OCI-M2 (cell line): Measurements from ENCODE around the gene CCDC6.
"Not testable (repeated sequence)": the region's sequence is repeated elsewhere in the genome, so short reads cannot be mapped to it uniquely, and the experiment has no call there.

ENCODE experiments used
- DNase-seq: peaks from one replicate; lab custom pipeline; 2025; ENCODE audit not compliant: unreplicated experiment; lab: John Stamatoyannopoulos, UW

CCDC6 gene

DNA sequence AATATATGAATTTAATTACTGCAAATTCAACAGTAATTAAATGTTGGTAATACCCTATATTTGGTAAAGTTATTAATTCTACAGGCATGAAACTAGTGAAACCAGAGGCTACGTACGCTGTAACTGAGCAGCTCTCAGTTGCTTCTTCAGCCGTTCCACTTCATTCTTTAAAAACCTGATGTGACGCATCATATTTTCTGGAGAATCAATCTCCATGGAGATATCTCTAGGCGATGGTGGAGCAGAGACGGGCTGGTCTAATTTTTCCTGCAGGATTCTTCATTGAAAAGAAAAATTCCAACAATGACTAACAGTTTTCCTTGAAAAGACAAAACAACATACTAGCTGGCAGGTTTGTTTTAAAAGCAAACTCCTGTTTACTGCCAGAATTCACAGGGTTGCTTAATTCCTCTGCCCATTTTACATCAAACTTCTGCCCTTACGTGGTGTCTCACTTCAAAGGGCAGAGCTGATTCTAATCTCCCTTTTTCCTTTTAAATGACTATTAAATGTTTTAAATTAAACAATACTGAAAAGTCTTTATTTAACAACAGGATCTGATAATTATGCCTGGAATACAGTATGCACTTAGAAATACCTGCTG is 93.7 kb downstream of the CCDC6 start:
- no peak for DNase-seq

DNA sequence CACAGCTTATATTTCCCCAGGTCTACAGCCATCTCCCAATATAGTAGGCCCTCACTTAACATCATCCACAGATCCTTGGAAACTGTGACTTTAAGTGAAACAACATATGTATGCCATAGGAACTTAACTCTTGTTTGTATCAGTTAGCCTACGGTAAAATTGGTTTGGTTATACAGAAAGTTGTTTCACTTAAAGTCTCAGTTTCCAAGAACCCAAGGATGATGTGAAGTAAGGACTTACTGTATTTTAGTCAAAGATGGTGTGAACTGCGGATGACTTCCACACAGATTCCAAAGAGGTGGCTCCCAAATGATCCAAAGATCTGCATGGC is 96.7 kb downstream of the CCDC6 start:
- no peak for DNase-seq

DNA sequence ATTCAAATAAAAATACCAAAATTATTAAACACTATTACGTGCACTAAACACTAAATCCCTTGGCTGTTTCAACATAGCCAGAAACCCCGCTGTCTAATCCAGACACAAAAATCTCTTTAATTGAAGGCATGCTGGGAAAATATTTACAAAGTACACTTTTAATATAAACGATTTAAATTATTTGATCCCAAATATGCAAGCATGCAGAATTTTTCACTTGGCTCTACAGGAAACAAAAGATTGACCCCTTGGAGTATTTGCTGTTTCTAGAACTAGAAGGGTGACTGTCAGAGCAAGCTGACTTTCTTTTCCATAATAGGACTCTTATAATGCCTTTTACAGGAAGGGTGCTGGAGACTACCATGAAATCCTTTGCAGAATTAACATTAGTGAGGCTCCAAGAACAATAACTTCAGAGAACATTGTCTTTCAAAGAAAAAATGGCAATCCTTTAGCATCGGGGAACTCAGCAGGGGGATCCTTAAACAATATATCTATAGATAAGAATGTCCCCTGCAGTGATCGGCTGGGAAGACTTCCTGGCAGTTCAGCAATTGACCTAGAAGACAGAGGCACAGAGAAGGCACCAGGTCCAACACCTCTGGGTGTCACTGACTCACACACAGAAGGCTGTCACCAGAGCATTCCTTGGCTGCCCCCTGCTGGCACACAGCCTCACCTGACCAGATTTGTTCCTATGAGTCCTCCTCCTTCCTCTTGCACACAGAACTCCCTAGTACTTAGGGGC is 97.3 kb downstream of the CCDC6 start:
- DNase-seq: no peak

DNA sequence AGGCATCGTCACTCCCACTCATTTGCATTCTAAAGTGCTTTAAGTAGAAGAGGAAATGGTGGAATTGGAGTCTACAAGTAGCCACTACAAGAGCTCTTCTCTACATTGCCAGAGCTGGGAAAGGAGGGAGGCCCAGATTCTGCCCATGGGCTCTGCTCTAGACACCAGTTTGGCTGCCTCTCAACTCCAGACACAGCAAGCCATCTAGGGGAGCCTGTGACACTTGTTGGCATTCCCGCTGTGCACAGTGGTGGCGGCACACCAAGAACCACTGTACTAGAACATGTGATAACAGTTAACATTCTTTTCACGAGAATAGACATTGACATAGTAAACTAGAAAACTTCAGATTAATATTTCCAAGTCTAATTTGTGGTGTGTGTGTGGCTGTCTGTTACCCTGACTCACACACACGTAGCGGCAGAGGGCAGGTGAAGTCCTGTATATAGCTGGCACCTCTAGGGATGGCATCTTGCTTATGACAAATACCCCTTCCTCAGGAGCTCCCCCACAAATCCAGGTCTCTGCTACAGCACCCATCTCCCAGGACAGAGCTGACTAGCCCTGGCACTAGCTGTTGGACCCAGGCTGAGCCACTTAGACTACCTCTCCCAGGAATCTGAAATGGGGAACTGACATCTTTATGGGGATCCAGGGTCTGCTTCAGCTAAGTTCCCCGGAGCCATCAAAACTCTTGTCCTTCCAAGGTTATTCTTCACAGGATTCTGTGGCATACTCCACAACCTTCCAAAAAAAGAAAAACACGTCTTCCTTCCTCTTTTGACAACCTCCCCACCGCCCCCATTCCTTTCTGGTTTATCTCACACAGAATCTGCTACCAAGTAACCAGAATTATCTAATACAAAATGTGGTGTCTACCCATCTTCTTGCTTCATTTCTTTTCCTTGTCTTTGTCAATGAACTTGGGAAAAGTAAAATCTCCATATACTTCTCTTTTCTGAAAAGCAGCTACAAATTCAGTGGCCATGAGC is 98.4 kb downstream of the CCDC6 start:
- DNase-seq: no peak

DNA sequence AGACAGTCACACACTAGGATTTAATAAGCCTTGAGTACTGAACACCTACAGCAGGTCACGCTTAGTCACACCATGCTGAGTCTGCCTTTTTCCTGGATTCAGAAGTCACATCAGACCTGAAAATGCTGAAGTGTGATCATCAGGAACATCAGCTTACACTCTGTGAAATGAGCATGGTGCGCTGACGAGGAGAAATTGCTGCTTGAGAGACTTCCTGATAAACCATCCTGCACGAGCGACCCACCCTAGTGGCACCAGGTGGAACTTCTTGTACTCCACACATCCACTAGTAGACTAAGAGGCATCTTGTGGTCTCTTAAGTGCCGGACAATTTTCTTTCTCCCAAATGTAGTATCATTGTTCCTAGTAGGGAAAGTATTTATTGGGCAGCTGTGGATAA is 101.3 kb downstream of the CCDC6 start:
- DNase-seq: no peak

DNA sequence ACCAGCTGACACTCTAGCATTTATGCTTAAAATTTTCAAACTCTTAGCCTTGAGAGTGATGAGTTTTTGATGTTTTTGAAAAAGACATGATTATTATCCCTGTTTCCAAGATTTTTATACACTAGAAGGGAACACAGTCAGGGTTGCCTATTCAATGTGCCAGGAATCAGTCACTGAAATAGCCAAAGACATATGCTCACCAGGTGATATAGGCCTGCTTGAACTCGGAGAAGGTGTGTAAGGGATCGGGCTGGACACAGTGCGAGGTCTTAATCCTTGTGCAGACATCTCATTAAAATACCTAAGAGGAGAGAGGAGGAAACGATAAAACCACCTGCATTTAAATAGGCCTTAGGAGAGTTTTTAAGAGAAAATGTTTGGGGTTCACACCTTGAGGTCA is 102.1 kb downstream of the CCDC6 start:
- DNase-seq: no peak

DNA sequence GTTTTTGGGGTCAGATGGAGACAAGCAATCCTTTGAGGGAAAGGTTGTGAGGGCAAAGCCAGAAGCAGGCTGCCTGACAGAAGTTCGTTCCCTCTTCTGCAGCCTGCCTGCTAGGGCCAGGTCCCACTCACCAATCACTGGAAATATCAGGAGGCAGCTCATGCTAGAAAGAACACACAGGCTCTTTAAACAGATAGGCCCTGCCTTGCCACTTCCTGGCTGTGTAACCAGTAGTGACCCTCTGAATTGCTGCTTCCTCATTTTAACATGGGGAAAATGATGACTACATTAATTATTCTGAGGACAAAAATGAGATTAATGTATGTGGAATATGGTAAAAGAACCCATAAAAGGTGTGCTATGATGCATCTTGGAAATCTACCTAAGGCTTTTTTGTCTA is 102.6 kb downstream of the CCDC6 start:
- no peak for DNase-seq

DNA sequence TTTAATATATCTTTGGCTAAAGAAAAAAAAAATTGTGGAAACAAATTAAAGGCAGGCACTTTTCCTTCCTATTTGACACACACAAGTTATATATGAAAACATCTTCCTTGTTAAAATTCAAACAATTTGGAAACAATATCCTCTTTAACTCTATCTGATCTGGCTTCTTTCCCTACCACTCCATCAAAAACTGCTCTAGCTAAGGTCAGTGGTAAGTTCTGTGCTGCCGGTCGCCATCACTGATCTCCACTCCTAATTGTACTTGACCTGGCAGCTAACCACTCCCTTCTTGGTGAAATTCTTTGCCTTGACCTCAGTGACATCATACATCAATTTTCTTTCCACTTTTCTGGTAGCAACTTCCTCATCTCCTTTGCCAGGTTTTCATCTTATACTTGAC is 105.2 kb downstream of the CCDC6 start:
- DNase-seq: no peak

DNA sequence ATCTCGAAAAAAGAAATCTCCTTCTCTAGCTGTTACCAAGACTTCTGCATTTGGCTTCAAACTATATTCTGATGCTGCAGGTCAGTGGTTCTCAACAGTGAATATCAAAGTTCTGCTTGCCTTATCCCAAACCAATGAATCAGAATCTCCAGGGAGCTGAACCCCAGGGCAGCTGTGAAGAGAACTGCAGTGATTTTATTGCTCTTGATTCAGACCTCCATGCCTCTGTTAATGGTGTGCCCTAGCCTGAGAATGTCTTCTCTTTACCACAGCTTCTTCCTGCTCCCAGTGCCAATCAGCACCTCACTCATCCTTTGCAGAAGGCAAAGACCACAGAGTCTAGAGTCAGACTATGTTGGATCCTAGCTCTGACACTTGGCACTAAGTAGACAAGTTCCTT is 106.9 kb downstream of the CCDC6 start:
- no peak for DNase-seq

DNA sequence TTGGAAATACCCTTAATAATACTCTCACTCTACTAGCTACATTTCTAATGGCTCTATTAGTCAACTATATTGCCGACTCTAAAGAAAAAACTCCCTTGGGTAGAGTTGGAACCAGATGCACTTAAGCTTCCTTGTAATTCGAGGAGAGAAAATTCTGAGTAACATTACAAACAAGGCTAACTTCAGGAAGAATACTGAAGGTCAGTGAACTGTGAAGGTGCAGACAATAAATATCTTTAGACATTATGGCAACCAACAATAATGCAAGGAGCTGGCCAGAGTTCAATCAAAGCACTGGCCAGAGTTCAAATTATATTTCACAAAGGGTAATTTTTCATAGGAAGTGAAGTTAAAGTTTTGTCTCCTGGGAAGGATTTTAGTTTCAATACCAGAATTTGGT is 112.4 kb downstream of the CCDC6 start:
- no peak for DNase-seq

DNA sequence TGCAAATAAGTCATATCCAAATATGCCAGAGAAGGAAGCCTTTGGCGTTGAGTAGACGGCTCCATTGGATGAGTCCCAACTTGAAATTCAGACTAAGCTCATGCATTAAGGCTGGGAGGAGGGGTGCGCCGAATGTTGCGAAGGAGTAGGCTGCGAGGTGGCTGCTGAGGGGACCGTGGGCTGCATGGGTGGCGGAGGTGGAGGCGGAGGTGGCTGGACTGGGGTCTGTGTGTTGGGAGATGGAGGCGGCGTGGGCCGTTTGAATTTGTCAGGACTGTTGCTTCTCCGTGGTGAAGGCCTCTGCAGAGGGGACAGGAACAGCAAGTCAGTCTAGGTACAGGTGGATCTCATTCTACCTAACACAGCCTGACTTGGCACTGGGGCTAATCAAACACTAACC is 113.5 kb downstream of the CCDC6 start:
- no peak for DNase-seq

DNA sequence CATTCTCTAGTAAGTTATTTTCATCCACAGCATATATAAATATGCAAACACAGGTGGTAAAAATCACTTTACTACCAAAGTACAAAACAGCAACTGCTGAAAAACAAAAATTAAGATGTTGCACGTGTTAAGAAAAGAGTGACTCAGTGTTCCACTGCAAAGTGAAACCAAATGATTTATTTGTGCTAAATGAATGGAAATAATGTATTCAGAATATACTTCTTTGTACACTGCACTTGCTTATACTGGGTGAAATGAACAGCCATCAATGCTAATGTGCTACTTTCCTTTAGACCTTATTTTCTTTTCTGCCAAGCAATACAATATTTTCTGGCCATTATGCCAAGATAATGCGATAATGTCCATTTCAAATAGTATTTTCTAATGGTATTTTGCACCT is 114.8 kb downstream of the CCDC6 start:
- DNase-seq: no peak

DNA sequence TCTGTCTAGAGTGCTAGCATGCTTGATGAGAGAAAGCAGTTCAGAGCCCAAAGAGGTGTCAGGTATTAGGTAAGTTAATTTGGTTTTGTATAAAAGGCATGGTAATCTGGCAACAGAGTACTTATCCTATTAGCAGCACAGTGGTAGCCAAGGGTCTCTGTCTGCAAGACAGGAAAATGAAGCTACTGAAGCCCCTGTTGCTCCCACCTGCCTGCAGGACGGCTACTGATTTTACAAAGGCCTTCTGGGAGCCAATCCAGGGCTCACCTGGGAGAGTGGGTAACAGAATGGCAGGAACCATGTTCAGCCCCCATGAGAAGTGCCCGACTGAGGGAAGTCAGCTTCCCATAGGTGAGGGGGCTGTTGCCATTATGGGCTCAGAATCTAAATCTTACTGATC is 116.3 kb downstream of the CCDC6 start:
- DNase-seq: not testable (repeated sequence)

DNA sequence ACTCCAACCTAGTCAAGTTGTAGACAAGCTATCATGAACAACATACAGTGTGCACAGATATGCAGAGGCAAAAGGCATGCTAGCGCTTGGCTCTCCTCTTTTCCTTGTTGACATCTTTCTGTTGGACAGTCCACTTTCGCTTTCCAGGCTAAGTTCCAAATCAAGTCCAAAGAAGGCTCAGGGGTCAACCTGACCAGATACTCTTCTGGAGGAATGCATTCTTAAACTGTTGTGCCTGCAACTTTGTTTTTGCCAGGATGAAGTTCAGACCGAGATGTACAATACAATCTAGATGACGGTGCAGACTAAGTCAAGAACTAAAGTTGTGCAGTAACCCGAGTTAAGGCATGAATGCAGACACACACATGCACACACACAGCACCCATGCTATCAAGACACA is 117.4 kb downstream of the CCDC6 start:
- DNase-seq: not testable (repeated sequence)

DNA sequence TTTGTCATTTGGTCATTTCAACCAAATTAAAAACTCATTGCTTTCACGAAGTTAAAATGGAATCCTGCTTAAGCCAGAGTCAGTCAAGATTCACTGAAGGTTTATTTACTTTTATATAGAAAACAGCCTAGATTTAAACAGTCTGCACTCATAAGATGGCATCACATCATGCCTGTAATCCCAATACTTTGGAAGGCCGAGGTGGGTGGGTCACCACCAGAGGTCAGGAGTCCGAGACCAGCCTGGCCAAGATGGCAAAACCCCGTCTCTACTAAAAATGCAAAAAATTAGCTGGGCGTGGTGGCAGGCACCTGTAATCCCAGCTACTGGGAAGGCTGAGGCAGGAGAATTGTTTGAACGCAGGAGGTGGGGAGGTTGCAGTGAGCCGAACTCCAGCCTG is 119.3 kb downstream of the CCDC6 start:
- DNase-seq: not testable (repeated sequence)

DNA sequence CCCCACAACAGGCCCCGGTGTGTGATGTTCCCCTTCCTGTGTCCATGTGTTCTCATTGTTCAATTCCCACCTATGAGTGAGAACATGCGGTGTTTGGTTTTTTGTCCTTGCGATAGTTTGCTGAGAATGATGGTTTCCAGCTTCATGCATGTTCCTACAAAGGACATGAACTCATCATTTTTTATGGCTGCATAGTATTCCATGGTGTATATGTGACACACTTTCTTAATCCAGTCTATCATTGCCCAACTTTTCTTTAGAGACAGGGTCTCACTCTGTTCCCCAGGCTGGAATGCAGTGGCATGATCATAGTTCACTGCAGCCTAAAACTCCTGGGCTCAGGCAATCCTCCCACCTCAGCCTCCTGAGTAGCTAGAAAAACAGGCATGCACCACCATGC is 120.9 kb downstream of the CCDC6 start:
- DNase-seq: not testable (repeated sequence)

DNA sequence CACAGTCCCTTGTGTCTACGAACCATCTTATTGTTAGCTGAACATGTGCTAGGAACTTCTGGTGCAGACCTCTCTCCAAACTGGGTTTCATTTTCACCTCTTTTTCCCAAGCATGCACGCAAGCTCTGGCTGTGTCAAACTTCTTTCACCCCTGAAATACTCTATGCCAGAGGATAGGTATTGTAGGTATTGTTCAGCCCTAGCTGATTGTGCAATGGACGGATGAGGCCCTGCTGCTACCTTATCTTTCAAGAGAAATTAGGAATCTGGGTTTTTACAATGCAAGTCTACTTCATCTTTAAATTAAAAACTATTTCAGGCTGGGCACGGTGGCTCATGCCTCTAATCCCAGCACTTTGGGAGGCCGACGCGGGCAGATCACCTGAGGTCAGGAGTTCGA is 124.8 kb downstream of the CCDC6 start:
- no peak for DNase-seq

DNA sequence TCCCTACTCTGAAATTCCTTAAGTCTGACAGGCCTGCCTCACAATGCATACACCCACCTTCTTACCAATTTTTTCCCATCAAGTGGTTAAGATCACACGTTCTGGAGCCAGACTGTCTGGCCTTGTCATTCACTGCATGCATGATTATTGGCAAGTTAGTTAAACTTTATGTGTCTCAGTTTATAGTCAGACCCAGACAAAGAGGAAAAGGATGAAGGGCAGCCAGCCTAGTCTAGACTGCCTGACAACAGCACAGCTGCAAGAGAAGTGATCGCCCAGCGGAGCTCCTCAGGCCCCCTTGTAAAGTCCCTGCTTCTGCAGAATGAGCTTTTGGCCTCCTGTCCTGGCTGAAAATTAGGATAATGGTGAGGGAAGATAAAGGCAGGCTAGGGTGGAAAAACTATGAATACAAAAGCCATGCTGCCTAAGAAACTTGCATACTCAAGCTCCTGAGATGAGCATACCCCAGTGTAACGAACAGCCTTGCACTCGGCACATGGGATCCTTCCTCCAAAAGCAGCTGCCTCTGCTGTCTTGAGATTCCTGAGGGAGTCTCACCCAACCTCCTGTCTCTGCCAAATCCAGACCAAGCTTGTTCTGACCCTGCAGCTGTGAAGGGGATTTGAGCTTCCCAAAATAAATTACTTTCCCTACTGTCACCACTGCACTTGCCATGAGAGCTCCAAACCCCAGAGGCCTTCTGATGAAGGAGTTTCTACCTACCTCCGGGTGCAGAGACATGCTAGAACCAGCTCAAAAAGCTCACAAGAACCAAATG is 126.4 kb downstream of the CCDC6 start:
- DNase-seq: no peak

DNA sequence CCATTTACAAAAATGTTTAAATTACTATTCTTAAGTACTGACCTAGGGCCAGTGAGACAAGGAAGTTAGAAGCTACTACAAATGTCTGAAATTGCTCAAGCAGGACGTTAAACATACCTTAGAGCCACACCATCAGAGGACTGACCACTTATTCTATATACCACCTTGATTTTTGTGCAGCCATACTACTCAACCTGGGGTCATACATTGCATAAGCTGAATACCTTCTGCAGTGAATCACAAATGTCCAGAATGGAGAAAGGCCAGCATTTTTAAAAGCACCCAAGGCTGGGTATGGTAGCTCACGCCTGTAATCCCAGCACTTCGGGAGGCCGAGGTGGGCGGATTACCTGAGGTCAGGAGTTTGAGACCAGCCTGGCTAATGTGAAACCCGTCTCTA is 131.9 kb downstream of the CCDC6 start:
- no peak for DNase-seq

DNA sequence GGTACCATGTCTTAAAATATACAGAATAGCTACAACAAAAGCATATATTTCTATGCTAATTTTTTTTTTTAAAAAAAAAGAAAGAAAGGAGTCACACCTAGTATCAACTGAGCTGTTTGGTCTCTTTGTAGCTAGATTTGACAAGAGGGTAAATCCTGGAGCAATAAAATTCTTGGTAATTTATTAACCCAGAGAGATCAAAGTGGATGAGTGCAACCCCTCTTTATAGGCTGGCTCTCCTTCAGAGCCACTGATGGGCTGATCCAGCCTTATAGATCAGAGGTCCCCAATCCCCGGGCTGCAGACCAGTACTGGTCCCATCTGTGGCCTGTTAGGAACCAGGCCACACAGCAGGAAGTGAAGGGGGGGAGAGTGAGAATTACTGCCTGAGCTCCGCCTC is 133.3 kb downstream of the CCDC6 start:
- no peak for DNase-seq

DNA sequence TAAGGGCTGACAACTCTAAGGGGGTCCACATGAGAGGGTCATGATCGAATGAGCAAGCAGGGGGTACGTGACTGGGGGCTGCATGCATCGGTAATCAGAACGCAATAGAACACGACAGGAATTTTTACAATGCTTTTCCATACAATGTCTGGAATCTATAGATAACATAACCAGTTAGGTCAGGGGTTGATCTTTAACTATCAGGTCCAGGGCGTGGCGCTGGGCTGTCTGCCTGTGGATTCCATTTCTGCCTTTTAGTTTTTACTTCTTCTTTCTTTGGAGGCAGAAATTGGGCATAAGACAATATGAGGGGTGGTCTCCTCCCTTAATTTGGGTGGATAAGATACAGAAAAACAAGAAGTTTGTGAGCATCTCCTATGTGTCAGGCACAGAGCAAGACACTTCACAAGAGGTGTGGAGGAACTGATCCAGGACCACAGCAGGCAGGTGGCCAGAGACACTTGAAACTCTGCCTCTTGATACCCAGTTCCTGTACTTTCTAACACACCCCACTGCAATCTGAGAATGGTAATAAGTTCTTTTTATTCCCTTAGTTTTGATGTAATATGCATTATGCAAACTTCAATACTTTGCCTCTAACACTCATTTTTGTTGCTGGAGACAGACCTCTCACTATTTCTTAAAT is 135.1 kb downstream of the CCDC6 start:
- DNase-seq: no peak
